ENCODE measurements around the gene BPHL.
"Not testable (repeated sequence)": the region's sequence is repeated elsewhere in the genome, so short reads cannot be mapped to it uniquely, and the experiment has no call there.

Gene BPHL

DNA sequence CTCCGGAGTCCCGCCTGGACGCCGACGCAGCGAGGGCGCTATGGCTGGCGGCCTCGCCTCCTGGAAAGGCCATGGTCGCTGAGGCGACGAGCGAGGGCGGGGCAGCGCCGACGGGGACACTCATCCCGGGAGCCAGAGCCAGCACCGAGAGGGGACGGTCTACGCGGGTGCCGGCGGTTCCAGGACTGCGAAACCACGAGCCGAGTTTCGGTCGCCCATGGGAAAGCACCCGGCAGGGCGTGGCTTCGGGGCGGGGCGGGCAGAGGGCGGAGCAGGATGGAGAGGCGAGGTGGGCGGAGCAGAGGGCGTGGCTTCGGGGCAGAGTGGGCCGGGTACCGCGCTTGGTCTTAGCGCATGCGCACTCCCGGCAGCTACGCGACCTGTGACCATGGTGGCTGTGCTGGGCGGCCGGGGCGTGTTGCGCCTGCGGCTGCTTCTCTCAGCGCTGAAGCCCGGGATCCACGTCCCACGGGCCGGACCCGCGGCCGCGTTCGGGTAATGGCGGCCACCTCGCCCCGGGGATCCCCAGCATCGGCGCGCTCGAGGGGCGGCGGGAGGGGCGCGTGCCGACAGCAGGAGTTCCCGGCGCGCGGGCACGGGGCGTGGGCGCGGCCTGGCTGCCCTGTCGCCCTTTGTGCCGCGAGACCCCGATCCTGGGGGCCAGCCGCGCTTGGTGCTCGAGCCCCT is at the start of gene BPHL:
TSS of gene BPHL (plus strand) at position 359 of the 687 bp plus-strand sequence. CDS start at position 389, 30 bp downstream.
- peak; percentile 90 to 93 for DNase-seq

DNA sequence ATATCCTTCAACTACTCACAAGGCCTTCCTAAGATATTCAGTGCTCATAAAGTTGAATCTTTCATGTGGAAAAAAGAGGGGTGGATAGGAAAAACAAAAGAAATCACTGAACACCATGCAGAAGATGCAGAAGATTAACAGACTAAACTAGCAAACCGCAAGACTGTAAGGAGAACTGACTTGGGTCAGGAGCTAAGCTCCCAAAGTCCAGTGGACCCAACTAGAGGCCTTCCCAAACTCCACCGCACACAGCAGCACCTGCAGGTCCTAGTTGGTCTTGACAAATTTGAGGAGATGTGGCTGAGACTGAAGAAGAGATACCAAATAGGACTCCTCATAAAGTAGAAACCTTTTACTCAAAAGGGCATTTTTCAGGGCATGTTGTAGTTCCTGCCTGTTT is 46.9 kb upstream of the BPHL start:
- DNase-seq, result no peak

DNA sequence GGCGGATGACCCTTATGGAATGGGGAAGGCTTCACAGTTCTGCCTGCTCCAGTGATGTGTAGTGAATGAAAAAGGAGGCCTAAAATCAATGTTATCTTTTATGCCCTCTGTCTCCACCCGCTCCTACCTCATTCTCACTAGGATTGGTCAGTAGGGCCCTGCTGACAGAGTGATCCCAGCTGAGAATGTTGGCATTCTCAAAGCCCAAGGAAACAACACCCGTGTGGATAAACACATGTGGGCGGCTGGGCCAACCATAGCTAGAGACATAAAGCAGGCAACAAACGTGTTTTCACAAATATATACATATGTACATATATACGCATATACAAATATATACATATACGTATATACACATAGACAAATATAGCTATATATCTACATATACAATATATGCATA is 45.7 kb upstream of the BPHL start:
- no peak for DNase-seq

GRCh38 chr6:3073382-3073781 is 45.1 kb upstream of the BPHL start:
- no peak for DNase-seq

DNA sequence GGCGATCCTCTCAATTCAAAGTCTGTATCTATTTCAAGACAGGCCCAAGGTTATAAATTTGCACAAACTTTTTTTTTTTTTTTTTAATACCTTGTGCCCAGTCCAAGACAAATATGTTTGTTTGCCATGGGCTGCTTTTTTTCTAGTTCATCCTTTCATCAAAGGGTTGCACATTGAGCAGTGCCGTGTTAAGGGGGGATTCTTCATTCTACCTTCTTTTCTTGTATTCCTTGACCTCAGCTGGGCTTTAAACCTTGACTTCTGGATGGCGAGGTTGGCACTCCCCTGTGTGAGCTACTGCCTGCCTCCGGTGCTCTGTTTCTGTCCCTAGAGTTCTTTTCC is 42.8 kb upstream of the BPHL start:
- no peak for DNase-seq

- DNase-seq, result no peak
These were observed 42.2 kb upstream of the BPHL start for GRCh38 chr6:3076320-3076719.

GRCh38 chr6:3077430-3077829 is 41.1 kb upstream of the BPHL start:
- no peak for DNase-seq

GRCh38 chr6:3078952-3079351 is 39.6 kb upstream of the BPHL start:
- DNase-seq, result not testable (repeated sequence)

- DNase-seq, result no peak
These were observed 38.8 kb upstream of the BPHL start for GRCh38 chr6:3079682-3080081.

DNA sequence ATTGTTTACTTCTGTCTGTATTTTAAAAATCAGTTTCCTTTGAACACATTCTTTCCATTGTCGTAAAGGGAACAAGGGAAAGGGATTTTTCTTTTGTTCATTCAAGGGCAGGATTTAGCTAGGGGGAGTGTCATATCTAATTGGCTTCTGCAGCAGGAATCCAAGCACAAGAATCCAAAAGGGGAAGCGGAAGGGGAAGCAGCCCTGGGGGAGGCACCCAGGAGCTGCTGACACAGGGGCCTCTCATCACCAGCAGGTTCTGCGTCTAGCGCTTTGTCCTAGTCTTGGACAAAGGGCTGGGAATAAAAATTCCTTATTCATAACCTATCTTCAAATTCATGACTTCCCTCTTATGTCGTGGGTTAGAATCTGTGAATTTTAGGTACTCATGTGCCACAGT is 36.6 kb upstream of the BPHL start:
- no peak for DNase-seq

- no peak for DNase-seq
These were observed 33.4 kb upstream of the BPHL start for GRCh38 chr6:3085074-3085473.

DNA sequence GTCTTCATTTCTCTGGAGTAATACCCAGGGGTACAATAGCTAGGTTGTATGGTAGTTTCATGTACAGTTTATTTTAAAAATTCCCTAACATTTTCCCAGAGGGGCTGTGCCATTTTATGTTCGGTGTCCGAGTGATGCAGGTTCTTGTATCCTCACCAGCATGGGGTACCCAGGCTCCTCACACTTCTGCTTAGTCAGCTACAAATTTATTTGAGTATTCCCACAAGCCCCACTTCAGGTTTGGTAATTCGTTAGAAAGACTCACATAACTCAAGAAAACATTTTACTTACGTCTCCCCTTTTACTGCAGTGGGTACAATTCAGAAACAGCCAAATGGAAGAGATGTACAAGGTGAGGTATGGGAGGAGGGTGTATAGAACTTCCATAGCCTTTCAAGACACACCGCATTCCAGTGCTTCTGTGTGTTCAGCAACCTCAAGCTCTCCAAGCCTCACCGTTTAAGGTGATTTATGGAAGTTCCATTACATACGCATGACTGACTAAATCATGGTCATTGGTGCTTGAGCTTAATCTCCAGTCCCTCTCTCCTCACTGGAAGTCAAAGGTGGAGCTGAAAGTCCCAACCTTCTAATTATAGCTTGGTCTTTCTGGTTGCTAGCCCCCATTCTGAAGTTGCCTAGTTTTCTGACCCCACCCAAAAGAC is 32.1 kb upstream of the BPHL start:
- no peak for DNase-seq

- no peak for DNase-seq
These were observed 30.1 kb upstream of the BPHL start for GRCh38 chr6:3088446-3088845.

- no peak for DNase-seq
These were observed 29.5 kb upstream of the BPHL start for GRCh38 chr6:3088968-3089367.

GRCh38 chr6:3090013-3090412 is 28.5 kb upstream of the BPHL start:
- no peak for DNase-seq

DNA sequence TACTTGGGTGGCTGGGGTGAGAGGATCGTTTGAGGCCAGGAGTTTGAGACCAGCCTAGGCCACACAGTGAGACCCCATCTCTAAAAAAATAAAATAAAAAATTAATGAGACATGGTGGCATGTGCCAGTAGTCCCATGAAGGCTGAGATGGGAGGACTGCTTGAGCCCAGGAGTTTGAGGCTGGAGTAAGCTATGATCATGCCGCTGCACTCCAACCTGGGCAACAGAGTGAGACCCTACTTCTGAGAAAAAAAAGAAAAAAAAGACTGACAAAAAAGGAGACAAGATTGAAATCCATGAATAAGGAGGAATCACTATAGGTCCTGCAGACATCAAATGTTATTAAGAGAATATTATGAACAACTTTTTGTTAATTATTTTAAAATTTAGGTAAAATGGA is 23.7 kb upstream of the BPHL start:
- no peak for DNase-seq

GRCh38 chr6:3102875-3103274 is 15.6 kb upstream of the BPHL start:
- DNase-seq, result no peak

DNA sequence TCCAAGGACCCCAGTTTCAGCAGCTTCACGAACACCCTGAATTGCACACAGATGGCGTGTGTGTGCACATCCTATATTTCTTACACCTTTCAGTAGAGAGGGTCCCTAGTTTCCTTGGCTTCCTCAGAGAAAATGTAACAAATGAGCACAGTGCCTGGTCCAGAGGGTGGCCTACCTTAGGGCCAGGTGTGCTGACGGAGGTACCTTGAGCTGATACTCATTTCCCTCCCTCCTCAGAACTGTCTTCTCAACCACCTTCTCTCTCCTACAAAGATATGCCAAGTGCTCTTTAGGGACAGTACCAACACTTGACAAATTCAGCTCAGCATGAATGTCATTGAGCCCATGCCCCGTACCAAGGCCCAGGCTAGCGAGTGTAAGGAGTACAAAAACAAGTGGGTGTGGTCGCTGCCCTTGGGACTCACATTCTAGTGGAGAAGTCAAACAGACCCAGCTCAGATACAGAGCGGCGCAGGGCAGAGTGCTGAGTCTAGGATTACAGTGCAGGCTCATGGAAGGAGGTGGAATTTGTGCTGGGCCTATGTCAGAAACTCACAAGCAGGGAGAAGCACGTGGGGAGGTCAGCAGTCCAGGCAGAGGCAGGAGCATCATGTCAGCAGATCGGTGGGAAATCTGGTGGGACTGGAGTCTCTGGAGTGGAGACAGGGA is 9.6 kb upstream of the BPHL start:
- no peak for DNase-seq

- DNase-seq, result no peak
These were observed 8.8 kb upstream of the BPHL start for GRCh38 chr6:3109761-3110160.

GRCh38 chr6:3114377-3114776 is 4.1 kb upstream of the BPHL start:
- DNase-seq, result no peak

DNA sequence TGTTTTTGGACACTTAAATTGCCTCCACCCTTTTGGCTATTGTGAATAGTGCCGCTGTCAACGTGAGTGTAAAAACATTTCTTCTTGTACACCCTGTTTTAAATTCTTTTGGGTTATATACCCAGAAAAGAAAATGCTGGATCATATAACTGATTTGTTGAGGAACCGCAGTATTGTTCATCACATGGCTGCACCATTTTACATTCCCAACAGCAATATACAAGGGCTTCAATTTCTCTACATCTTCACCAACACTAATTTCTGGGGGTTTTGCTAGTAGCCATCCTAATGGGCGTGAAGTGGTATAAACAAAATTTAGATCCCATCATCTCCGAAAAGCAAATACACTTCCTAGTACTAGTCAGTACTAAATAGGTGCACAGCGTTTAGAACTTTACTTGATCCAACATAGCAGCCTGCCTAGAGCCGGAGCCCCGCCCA is 579 bp upstream of the BPHL start:
- no peak for DNase-seq

- DNase-seq, result no peak
These were observed 671 bp downstream of the BPHL start for GRCh38 chr6:3119040-3119723.

DNA sequence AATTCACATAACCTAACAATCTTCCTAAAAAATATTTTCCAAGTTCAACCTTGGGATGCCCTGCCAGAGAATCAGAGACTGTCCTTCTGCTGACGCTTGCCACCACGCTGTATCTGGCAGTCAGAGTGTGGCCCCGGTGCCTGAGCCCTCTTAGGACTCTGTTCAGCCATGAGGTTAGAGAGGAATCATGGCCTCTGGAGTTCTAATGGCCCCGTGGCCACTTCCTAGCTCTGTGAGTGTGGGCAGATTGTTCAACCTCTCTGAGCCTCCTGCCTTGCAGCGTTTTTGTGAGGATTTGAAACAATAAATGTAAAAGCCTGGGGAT is 2.2 kb downstream of the BPHL start:
- no peak for DNase-seq

DNA sequence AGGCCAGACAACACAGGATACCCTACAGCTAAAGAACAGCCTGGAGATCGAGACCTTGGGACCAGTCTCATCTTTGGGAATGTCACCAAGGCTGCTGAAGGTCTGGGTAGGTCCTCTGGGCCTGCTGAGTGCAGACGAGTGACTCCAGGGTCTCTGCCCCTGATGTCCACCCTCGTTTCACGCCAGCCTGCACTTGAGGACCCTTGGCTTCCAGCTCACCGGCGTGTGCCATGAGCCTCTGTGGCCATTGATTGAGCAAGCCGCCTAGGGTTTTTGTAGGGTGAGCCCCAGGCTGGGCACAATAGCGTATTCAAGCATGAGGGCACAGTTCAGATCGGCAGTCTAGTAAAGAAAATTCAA is 4.3 kb downstream of the BPHL start:
- no peak for DNase-seq

Measured in NCI-H2081 (cell line).